Adrenal gland (tissue), 12 donors: ENCODE results near the gene NUDT21. TPM values are rescaled to one million over a fixed set of nuclear protein-coding genes. Genes with fewer than 3 reads are reported as not detected.
A peak's percentile ranks its signal among the peaks of the same experiment; 100 is the strongest.

Experiments used
- DNase-seq, 7 donors: peaks; one replicate each; pipeline ENCODE4 v3.0.0-alpha.2; 2019 to 2020
- H3K27ac ChIP-seq, 5 donors: fragments of 200-600 bp; sonication (generic) in 4 of 5; 1 replicate in 3 of 5; 2 replicates in 2 of 5; pipeline versions ENCODE4 v1.5.1 to v1.8.0; 2016 to 2020; ENCODE audit warnings: mild to moderate bottlenecking in 1 of 5
- H3K27me3 ChIP-seq: fragments of 200-600 bp; 2 replicates; pipeline ENCODE4 v1.8.0; 2021
- H3K36me3 ChIP-seq, 2 donors: fragments of 200-600 bp; replicated peaks in 1 of 2; 1 replicate in 1 of 2; 2 replicates in 1 of 2; pipeline versions ENCODE4 v1.5.1 to v1.8.0; 2018 to 2022
- H3K4me1 ChIP-seq, 2 donors: fragments of 200-600 bp; replicated peaks in 1 of 2; 1 replicate in 1 of 2; 2 replicates in 1 of 2; pipeline versions ENCODE4 v1.5.1 to v1.8.0; 2018 to 2021
- H3K4me3 ChIP-seq, 4 donors: fragments of 200-600 bp; sonication (generic) in 3 of 4; one replicate each; pipeline ENCODE4 v1.5.1; 2016 to 2018
- H3K9me3 ChIP-seq, 3 donors: fragments of 200-600 bp; sonication (generic) in 1 of 3; replicated peaks in 1 of 3; 1 replicate in 2 of 3; 2 replicates in 1 of 3; pipeline versions ENCODE4 v1.5.1 to v1.8.0; 2016 to 2021
- POLR2A ChIP-seq, 2 donors: fragments of 450-650 bp; IDR thresholded peaks; one replicate each; pipeline ENCODE4 v1.6.1; 2017; ENCODE audit warnings: antibody characterized with exemption in 2 of 2, mild to moderate bottlenecking in 2 of 2, moderate library complexity in 1 of 2
- WGBS, 4 donors: extraction: QIAGEN DNeasy Blood & Tissue Kit in 2 of 4; methylation state at CpG; one replicate each; pipeline versions ENCODE4 v1.1.5 to v1.1.7; 2013 to 2017; 5-methylcytosine and 5-hydroxymethylcytosine counted together
- intact Hi-C, 2 donors: fragments of 100-400 bp; cut with DNase I; formaldehyde crosslinking; loops; one replicate each; pipeline versions ENCODE4 v1.14.1 to v1.15.0; 2022 to 2023
- polyA plus RNA-seq, 3 donors: library from polyadenylated mRNA; stranded (reverse); fragments of 200-250 nt in 2 of 3; fragments of 350-450 nt in 1 of 3; fragmentation: Illumina TruSeq in 1 of 3; extraction: RNeasy Lipid Tissue Mini Kit (QIAGEN cat#74804) in 1 of 3; gene quantifications; one replicate each; pipeline ENCODE4 v1.2.3, GENCODE V29; 2013 to 2014
- total RNA-seq, 9 donors: library from RNA; depleted of rRNA in 4 of 9; stranded (reverse); fragments of >200 nt in 4 of 9; fragments of 120-200 nt in 1 of 9; fragmentation: NEBNext Ultra II Directional in 1 of 9; extraction: Animal tissue kit (Norgen Biotek cat#: 25700) in 1 of 9; gene quantifications; one replicate each; pipeline versions ENCODE4 v1.1.0 to v1.2.4, GENCODE V29; 2013 to 2023
- TF ChIP-seq, protein P1 (sequence below), 6 experiments: fragments of 450-650 bp in 4 of 6; fragments of 200-600 bp in 2 of 6; sonication (generic) in 1 of 6; IDR thresholded peaks; 1 replicate in 5 of 6; 2 replicates in 1 of 6; pipeline versions ENCODE4 v1.5.1 to v1.8.0; 2016 to 2021; ENCODE audit warnings: antibody characterized with exemption in 6 of 6, mild to moderate bottlenecking in 2 of 6, moderate library complexity in 1 of 6
- donor health status: healthy with polysubstance abuse.
- donor health status: Bipolar disorder and iron deficiency.
- donor health status: DM: yes; HTN: yes; CAD: no.
- donor health status: DM: no; HTN: no; CAD: no.
- donor health status: DM: no; HTN: no; CAD: no.
- donor health status: DM: yes; HTN: yes; CAD: no.

NUDT21 gene
- total and polyA plus RNA-seq, 12 donors, result 20.1 to 113 (median 77.1) TPM

DNA sequence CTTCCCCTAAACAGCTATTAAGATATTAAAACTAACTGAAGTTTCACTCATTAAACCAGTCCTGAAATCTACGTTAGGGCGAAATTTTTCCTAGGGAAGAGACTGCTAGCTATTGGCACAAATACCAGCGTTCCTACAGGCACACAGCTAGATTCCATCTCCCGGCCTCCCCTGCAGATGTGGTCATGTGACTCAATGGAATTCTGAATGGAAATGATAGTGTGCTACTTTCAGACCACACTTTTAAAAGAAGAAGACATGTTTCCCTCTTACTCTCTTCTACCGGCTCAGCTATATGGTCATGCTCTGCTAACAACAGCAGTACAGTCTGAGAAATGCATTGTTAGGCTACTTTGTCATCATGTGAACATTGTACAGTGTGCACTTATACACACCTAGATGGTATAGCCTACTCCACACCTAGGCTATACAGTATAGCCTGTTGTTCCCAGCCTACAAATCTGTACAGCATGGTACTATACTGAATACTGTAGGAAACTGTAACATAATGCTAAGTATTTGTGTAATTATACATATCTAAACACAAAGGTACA is 31.6 kb upstream of the NUDT21 start:
- no peak for DNase-seq
- intact Hi-C loops, result no loop called here
- Histone ChIP-seq H3K27me3 (no peaks in the 10 kb centered on the region), H3K27ac (no peak overlapping the region), H3K36me3 (peaks cover 0 to 27% of the 10 kb centered on the region in 2 donors), H3K4me3 (no peak overlapping the region), H3K9me3 (no peaks in the 10 kb centered on the region), H3K4me1 (peaks cover 3 to 13% of the 10 kb centered on the region in 2 donors)
- 89 to 95% (median 91%) methylated on average over 5 of the region's 5 CpGs for WGBS, 4 donors
- TF ChIP-seq, protein P1, sequence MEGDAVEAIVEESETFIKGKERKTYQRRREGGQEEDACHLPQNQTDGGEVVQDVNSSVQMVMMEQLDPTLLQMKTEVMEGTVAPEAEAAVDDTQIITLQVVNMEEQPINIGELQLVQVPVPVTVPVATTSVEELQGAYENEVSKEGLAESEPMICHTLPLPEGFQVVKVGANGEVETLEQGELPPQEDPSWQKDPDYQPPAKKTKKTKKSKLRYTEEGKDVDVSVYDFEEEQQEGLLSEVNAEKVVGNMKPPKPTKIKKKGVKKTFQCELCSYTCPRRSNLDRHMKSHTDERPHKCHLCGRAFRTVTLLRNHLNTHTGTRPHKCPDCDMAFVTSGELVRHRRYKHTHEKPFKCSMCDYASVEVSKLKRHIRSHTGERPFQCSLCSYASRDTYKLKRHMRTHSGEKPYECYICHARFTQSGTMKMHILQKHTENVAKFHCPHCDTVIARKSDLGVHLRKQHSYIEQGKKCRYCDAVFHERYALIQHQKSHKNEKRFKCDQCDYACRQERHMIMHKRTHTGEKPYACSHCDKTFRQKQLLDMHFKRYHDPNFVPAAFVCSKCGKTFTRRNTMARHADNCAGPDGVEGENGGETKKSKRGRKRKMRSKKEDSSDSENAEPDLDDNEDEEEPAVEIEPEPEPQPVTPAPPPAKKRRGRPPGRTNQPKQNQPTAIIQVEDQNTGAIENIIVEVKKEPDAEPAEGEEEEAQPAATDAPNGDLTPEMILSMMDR (IDR thresholded peaks at IDR 0.05), result no peak
- TF ChIP-seq POLR2A (IDR thresholded peaks at IDR 0.05), result no peak

DNA sequence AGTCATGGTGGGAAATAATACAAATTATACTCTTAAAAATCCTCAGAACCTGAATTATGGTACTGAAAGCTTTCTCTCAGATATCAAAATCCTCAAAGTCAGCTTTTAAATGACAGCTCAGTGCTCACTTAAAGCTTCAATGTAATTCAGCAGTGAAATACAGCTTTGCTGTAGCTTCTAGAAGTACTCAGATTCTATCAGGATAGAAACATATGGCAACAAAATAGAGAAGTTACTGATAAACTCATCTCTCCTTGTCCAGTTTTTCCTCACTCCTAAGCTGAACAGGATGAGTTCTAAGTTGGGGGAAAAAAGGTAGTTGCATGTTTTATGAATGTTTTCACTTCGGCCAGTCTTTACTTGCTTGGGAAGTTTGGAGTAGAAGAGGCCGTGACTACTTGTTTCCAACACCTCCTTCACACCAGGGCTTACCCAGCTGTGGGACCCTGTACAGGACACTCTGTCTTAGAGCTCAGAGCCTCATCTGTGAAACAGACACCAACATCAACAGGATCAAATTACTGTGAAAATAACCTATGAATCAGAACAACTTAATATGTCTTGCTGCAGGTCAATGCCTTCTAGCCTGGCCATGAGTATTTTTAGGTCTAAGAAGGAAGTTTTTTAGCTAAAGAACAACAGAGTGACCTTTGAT is 30.5 kb upstream of the NUDT21 start:
- no peak overlapping the region for H3K4me3 ChIP-seq
- TF ChIP-seq, protein P1 (IDR thresholded peaks at IDR 0.05), result no peak
- no peak for TF ChIP-seq POLR2A (IDR thresholded peaks at IDR 0.05)
- H3K4me1 ChIP-seq, result peaks cover 12 to 13% of the 10 kb centered on the region in 2 donors
- no peaks in the 10 kb centered on the region for H3K9me3 ChIP-seq
- intact Hi-C loops, result no loop called here
- peaks cover 0 to 27% of the 10 kb centered on the region in 2 donors for H3K36me3 ChIP-seq
- H3K27ac ChIP-seq, result peak overlapping the region in 2 of 5 donors; percentile 13 to 15
- WGBS, 4 donors, result 77 to 86% (median 82%) methylated on average over 2 of the region's 2 CpGs
- H3K27me3 ChIP-seq, result no peaks in the 10 kb centered on the region
- DNase-seq, result peak in 1 of 7 donors; percentile 22

DNA sequence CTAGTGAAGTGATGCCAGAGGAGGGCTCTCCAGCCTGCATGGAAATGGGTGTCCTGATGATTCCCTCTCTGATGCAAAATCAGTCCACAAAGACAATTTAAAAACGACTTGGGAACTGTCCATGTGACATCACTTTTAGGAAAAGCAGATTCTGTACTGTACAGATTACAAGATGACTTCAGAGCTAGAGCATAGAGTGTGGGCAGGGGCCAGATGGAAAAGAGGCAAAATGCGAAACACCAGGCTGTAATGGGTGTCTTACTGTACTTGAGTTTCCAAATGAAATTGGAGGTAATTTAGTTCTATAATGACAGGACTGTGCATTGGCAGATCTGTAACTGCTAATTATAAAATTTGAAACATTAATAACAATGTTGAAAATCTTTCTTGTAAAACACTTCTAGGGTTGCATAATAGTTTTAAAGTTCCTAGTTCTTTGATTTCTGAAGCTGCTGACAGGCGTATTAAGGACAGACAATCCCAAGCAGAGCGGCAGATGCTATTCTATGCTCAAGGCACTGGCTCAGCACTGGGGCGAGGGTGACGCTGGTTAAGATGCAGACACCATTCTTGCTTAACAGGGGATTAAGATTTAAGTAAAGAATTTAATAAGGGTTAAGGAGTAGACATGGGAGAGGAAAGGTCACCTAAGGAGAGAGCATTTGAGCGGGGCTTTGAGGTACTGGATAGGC is 29.8 kb upstream of the NUDT21 start:
- no peak for DNase-seq
- TF ChIP-seq, protein P1 (IDR thresholded peaks at IDR 0.05), result no peak
- WGBS, 4 donors, result 81 to 87% (median 84%) methylated on average over 7 of the region's 7 CpGs
- no peaks in the 10 kb centered on the region for H3K9me3 ChIP-seq
- no peak overlapping the region for H3K4me3 ChIP-seq
- peaks cover 0 to 28% of the 10 kb centered on the region in 2 donors for H3K36me3 ChIP-seq
- H3K4me1 ChIP-seq, result peaks cover 16 to 17% of the 10 kb centered on the region in 2 donors
- no peaks in the 10 kb centered on the region for H3K27me3 ChIP-seq
- peak overlapping the region in 2 of 5 donors; percentile 13 to 15 for H3K27ac ChIP-seq
- intact Hi-C loops, result no loop called here

DNA sequence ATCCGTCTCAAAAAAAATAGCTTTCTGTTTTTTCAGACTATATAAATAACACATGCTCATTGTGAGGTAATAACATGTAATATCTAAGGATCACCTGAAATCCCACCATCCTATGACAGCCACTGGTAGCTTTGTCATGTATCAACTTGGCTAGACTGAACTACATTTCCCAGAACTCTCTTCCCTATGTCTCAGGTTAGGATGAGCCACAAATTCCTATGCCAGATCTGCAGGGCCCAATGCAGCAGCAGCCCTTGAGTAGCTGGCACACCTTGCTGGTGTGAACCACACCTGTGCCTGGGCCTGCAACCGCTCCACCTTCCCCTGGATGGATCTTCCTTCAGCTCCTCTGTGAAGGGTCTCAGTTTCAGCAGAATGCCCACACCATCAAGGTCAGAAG is 28.3 kb upstream of the NUDT21 start:
- no peak for TF ChIP-seq POLR2A (IDR thresholded peaks at IDR 0.05)
- WGBS, 4 donors, result 95 to 100% (median 97%) methylated on average over 2 of the region's 2 CpGs
- no peak for DNase-seq
- Histone ChIP-seq H3K27me3 (no peaks in the 10 kb centered on the region), H3K4me3 (no peak overlapping the region), H3K27ac (no peak overlapping the region), H3K9me3 (no peaks in the 10 kb centered on the region), H3K36me3 (peaks cover 0 to 37% of the 10 kb centered on the region in 2 donors), H3K4me1 (peaks cover 16 to 23% of the 10 kb centered on the region in 2 donors)
- intact Hi-C loops, result no loop called here
